Neutrophil (primary cell): ENCODE measurements around the gene PRCC.

ENCODE experiments used
- H3K27ac ChIP-seq: fragments of 200-600 bp; sonication (generic); 2 replicates; pipeline ENCODE4 v1.5.1; 2016; ENCODE audit warnings: mild to moderate bottlenecking, moderate library complexity
- H3K27me3 ChIP-seq: fragments of 200-600 bp; sonication (generic); 2 replicates; pipeline ENCODE4 v1.6.0; 2016; ENCODE audit warnings: mild to moderate bottlenecking
- H3K36me3 ChIP-seq: fragments of 200-600 bp; sonication (generic); 2 replicates; pipeline ENCODE4 v1.5.1; 2017
- H3K4me1 ChIP-seq, 2 experiments: fragments of 200-600 bp in 1 of 2; sonication (generic) in 1 of 2; 1 replicate in 1 of 2; 2 replicates in 1 of 2; pipeline versions ENCODE4 v1.5.1 to v1.6.1; 2013 to 2016; ENCODE audit warnings: low read depth in 1 of 2, low read length in 1 of 2, mild to moderate bottlenecking in 1 of 2, moderate library complexity in 1 of 2; ENCODE audit not compliant: control insufficient read depth in 1 of 2, insufficient read depth in 1 of 2
- H3K4me3 ChIP-seq, 2 experiments: fragments of 200-600 bp in 1 of 2; sonication (generic) in 1 of 2; 1 replicate in 1 of 2; 2 replicates in 1 of 2; pipeline ENCODE4 v1.5.1; 2013 to 2016; ENCODE audit warnings: low read depth in 1 of 2, low read length in 1 of 2, mild to moderate bottlenecking in 1 of 2, moderate library complexity in 1 of 2
- H3K9me3 ChIP-seq: fragments of 200-600 bp; sonication (generic); 2 replicates; pipeline ENCODE4 v1.5.1; 2016
- CTCF ChIP-seq: fragments of 200-600 bp; sonication (generic); IDR thresholded peaks from 2 replicates; pipeline ENCODE4 v1.5.1; 2016; ENCODE audit warnings: antibody characterized with exemption

Gene PRCC

DNA sequence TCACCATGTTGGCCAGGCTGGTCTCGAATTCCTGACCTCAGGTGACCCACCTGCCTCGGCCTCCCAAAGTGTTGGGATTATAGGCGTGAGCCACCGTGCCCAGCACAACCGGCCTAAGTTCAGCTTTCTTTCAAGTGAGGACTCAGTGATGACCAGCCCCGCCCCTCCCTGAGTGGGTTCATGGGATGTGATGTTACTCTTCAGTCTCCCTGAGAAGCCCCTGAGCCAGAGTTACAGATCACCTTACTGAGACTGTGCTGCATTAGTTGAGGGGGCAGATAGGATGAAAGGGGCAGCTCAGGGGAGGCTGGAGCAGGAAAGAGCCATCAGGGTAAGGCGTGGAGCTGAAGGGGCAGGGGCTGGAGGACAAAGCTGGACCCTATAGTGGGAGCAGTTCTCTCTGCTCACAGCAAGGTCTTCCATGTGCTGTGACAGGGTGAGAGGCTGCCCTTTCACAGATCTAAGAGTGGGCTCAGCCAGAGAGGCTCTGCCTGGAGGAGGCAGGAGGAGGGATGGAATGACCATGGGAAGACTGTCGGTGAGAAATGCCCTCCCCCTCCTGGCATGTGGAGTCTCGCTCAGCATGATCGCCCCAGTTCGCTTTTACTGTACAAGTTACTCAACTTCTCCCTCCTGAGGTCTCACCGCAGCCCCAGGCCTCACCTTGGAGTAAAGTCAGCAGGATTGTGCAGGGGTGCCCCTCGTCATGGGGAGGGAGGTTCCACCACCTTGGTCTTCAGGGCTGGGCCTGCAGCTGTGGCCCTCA is 35.9 kb downstream of the PRCC start:
- TF ChIP-seq CTCF, result no peak
- Histone ChIP-seq H3K27me3 (no peaks in the 10 kb centered on the region), H3K36me3 (peaks cover 41% of the 10 kb centered on the region), H3K27ac (no peak overlapping the region), H3K9me3 (no peaks in the 10 kb centered on the region), H3K4me3 (no peak overlapping the region), H3K4me1 (no peaks in the 10 kb centered on the region)

DNA sequence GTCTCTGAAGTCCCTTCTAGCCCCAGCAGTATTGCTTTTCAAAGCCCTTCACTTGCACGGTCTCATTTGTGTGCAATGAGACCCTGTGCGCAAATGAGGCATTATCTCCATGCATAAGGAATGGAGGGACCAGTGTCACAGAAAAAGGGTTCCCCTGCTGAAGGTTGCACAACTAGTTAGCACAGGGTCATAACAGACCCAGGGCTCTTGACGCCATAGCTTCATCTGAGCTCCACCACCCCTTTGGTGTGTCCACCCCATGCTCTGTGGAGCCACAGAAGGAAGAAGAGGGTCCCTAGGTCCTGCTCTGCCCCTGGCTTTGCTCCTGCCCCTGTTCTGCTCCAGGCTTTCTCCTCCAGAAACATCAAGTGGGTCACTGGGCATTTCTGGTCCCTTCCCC is 36.7 kb downstream of the PRCC start:
- H3K4me1 ChIP-seq, result no peaks in the 10 kb centered on the region

GRCh38 chr1:156804572-156805243 is 37.4 kb downstream of the PRCC start:
- no peaks in the 10 kb centered on the region for H3K9me3 ChIP-seq
- H3K4me3 ChIP-seq, result no peak overlapping the region
- TF ChIP-seq CTCF, result no peak
- no peaks in the 10 kb centered on the region for H3K4me1 ChIP-seq
- H3K27ac ChIP-seq, result no peak overlapping the region
- H3K36me3 ChIP-seq, result peaks cover 26% of the 10 kb centered on the region
- no peaks in the 10 kb centered on the region for H3K27me3 ChIP-seq

More for the DNA sequence above, 36.7 kb downstream of the PRCC start:
- TF ChIP-seq CTCF, result no peak
- no peak overlapping the region for H3K4me3 ChIP-seq
- H3K36me3 ChIP-seq, result peaks cover 33% of the 10 kb centered on the region
- H3K27ac ChIP-seq, result no peak overlapping the region
- no peaks in the 10 kb centered on the region for H3K9me3 ChIP-seq
- no peaks in the 10 kb centered on the region for H3K27me3 ChIP-seq

DNA sequence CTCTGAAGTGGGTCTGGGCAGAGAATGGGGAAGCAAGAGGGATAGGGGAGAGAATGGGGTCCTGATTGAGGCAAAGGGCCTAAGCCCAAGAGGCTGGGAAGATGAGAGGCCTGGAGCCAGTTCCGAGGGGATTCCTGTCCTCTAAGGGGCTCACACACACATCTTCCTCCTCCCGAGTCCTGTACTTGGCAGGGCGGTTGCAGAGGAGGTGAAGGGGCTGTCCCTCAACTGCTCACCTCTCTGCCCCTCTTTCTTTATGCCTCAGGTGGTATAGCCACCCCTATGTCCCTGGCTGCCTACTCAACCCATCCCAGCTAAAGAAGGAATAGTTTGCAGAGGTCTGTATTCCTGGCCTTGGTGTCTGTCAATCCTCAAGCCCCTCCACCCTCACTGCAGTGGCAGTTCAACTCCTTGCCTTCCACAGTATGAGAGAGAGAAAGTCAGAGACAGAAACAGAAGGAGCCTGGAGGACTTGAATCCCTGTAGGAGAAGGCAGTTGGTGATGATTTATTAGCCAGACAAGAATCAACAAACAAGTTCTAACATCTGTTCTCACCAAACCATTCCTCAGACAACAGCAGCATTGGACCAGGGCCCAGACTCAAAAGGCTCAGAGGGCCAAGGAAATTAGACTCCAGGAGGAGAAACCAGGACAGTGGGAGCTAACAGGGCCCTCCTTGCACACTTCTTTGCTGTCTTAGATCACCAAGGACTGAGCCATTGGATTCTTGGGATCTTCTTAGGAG is 38.6 kb downstream of the PRCC start:
- no peaks in the 10 kb centered on the region for H3K4me1 ChIP-seq
- no peaks in the 10 kb centered on the region for H3K9me3 ChIP-seq
- no peak overlapping the region for H3K27ac ChIP-seq
- peaks cover 14% of the 10 kb centered on the region for H3K36me3 ChIP-seq
- no peak for TF ChIP-seq CTCF
- H3K27me3 ChIP-seq, result peaks cover 6% of the 10 kb centered on the region
- H3K4me3 ChIP-seq, result no peak overlapping the region

DNA sequence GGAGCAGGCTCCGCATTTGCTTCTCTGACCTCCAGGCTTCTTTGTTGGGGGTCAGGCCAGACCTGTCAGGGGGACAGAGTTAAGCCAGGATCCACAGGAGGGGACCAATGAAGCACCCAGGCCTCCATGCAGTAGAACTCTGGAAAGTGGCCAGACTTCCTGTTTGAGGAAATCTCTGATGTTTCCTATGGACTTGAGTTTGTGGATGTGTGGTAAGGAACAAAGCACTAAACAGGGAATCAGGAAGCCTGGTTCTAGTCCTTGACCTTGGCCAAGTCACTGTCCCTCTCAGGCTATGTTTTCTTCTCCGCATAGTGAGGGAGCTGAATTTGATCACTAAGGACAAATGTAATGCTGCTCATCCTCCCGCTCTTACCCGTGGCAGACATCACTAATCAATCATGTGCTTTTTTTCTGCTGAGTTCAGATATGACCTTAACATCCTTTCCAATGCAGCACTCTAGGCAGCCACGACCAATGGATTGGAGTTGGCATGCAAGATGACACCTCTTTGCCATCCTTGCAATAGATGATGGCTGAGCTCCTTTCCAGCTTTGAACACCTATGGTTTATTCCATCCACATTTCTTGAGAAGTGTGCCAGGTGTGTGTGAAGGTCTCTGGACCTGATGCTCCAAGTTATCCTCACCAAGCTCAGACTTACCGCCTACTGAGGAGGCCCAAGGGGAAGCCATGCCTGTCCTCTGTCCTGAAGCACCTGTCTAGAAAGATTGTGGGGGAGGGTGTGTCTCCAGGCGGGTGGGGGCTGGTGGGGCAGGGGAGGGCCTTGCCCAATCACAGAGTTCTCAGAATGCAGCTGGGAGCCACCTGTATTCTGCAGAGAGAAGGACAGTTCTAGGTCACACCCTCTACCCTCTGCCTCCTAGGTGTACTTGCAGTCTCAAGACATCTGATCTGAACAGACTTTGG is 39.4 kb downstream of the PRCC start:
- Histone ChIP-seq H3K27ac (no peak overlapping the region), H3K4me1 (no peaks in the 10 kb centered on the region)
- TF ChIP-seq CTCF, result no peak

More for the DNA sequence above, 39.4 kb downstream of the PRCC start:
- Histone ChIP-seq H3K9me3 (no peaks in the 10 kb centered on the region), H3K27me3 (peaks cover 14% of the 10 kb centered on the region), H3K36me3 (peaks cover 6% of the 10 kb centered on the region), H3K4me3 (no peak overlapping the region)
